HG03039 (cell line): ENCODE data around the gene SHD.

Experiments
- ATAC-seq: cut with Tn5 transposase; IDR thresholded peaks from one replicate; pipeline ENCODE4 v1.9.1; 2021; ENCODE audit warnings: mild to moderate bottlenecking, moderate library complexity; ENCODE audit not compliant: unreplicated experiment

The SHD gene

DNA sequence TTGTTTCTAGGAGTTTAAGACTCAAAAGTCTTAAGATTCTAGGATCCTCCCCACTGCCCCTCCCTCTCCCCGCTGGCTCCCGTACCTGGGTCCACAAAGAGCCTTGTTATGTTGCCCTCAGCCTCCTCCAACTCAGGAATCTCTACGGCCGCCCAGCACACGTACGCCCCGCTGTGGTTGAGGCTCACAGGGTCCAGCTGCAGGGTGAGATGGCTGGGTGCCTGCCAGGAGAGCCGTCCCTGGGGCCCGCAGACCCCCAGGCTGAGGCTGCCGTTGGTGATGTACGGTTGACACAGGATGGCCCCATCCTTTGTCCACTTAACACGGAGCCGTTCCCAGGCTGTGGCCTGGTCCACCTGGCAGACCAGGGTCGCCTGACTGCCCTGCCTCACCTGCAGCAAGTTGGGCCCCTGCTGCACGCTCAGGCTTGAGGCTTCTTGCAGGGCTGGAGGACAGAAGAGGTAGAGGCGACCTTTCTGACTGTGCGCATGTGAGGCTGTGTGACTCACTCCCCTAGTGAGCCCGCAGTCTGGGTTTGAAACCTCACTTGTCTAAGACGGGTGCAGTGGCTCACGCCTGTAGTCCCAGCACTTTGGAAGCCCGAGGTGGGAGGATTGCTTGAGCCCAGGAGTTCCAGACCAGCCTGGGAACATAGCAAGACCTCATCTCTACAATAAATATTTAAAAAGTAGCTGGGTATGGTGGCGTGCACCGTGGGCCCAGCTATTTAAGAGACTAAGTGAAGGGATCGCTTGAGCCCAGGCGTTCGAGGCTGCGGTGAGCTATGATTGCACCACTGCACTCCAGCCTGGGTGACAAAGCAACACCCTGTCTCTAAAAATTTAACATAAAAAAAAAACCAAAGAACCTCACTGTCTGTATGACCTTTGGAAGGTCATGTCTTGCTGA is 19.1 kb downstream of the SHD start:
- no peak for ATAC-seq

DNA sequence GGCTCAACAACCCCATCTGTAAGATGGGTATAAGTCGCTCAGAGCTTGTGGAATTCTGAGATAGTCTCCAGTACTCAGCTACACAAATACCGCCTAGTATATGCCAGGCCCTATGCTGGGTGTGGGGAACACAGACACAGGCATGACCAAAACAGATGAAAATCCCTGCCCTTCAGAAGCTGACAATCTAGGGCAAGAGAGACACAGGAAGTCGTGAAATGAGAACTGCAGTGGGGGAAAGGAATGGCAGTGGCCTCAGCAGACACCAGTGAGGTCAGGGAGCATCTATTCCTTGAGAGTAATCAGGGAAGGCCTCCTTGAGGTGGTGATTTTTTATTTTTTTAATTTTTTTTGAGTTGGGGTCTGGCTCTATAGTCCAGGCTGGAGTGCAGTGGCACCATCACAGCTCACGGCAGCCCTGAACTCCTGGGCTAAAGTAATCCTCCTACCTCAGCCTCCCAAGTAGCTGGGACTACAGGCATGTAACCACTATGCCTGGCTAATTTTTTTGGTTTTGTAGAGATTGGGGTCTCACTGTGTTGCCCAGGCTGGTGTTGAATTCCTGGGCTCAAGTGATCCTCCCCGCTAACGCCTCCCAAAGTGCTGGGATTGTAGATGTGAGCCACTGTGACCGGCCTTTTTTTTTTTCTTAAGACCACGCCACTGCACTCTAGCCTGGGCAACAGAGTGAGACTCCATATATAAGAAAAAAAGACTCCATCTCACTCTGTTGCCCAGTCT is 19.9 kb downstream of the SHD start:
- no peak for ATAC-seq

DNA sequence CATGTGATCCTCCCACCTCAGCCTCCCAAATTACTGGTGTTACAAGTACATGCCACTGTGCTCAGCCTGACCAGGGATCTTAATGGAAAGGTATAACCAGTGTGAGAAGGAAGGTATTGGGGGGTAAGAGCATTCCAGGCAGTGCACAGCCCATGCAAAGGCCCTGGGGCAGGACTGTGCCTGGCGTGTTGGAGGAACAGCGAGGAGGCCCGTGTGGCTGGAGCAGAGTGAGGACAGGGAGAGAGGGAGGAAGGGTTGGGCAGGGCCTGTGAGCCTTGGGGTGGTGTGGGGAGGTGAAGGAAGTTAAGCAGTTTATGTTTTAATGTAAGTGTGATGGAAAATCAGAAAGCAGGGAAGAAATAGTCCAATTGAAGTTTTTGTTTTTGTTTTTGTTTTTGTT is 21.5 kb downstream of the SHD start:
- no peak for ATAC-seq

DNA sequence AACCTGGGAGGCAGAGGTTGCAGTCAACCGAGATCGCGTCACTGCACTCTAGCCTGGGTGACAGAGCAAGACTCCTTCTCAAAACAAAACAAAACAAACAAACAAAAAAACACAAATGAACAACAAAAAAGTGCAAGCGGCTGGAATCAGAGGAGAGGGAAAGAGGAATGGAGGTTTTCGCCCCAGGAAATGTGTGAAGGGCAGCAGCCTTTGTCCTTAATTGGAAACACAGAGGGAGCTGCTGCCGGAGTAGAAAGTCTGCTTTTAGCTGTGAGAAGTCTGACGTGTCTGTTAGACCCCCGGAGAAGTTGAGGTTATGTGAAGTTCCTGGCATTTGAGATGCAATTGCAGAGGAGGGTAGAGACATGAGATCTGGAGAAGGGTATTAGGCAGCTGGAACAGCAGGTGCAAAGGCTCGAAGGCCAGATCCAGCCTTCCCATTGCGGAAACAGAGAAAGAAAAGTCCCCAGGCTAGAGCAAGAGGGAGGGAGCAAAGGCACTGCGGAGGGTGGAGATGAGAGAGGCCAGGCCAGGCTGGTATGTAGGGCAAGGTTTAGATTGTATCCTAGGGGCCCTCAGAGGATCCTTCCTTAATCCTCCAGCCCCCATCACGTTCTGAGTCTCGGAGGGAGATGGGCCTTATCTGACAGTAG is 22.6 kb downstream of the SHD start:
- no peak for ATAC-seq

DNA sequence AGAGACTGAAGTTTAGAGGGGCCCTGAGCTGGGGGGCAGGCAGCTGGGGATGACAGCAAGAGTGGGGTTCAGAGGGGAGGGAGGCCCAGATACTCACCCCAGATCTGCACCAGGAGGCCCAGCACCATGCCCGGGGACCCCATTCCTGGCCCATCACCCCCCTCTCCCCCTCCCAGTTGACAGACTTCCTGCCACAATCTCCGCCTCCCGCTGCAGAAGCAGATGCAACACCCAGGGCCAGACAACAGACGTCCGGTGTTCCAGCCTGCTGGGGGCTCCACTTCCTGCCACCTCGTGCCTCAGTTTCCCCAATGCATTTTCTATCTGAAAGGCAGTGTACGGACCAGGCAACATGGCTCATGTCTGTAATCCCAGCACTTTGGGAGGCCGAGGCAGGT is 23.2 kb downstream of the SHD start, which contains the start of gene TMIGD2:
TMIGD2 (minus strand) TSS at position 147 of the 398 bp plus-strand sequence; CDS start at position 143, 4 bp downstream.
- no peak for ATAC-seq

DNA sequence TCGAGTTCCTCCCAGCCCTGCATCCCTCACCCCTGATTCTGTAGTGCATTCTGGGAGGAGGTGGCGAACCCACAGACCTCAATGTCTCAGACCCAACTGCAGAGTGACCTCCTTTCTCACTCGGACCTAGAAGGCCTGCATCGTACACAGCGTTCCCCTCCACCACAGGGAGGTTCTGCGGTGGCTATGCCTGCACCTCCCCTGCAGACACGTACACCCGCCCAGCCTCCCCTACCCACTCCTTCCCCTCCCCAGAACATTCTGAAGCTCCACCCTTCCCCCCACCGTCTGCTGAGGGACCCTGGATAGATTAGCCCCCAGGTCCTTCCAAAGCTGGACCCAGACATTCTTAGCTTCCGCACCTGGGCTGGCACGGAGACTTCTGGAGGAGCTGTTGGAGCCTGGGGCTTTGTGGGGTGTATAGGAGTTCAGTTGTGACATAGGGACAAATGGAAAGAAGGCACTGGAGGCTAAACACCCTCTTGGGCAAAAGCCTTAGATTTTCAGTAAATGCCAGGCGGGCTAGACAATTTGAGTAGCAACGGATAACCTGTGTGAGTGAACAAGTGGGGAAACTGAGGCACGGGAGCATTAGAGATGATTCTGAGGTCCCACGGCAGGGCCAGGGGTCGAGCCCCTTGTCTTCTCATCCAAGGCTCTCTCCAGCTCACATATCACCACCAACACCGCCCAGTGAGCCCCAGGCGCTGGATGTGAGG is 24.9 kb downstream of the SHD start:
- no peak for ATAC-seq

DNA sequence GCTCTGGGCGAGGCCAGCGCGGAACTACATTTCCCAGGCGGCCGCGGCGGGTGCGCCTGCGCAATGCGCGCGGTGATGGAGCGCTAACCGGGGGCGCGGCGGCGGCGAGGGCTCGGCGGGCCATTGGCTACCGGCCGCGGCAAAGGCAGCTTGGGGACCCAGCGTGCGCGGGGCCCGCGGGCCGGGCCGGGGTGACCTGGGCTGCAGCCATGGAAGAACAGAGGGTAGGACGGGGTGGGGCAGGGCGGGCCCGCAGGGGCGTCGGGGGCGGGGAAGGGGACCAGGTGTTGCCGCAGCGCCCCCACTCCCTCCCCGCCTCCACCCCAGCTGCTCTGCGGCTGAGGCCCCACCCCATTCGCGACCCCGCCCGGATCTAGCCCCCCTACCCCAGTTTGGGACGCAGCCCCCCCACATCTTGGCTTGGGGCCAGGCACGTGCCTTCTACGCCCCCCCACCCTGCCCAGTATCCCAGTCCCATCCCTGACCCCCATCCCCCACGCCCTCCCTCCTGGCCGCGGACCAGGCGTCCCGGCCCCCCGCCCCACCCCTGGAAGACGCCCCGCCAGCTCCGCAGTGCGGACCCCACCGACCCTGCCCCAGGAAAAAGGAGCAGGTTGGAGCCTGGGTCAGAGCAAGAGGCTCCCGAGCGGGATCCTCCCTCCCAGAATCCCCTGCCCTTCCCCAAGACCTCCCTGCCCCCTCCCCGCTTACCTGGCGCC is 25.6 kb downstream of the SHD start, which contains the start of gene FSD1:
FSD1 (plus strand) TSS at position 61 of the 719 bp plus-strand sequence; CDS start at position 210, 149 bp downstream.
- no peak for ATAC-seq

DNA sequence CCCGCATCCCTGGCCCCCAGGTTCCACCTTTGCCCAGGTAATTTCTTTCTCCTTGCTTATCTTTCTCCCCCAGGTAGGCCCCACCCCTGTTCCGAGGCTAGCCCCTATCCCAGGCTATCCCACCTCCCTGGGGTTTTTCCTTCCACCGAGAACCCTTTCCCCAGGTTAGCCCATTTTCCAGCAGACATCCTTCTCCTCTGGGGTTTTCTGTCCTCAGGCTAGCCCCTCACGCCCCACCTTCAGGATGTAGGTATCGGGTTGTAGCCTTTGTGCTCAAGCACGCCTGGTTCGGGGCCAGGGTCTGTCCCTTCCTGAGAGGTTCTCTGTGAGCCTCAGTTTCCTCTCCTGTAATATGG is 26.2 kb downstream of the SHD start:
- no peak for ATAC-seq

DNA sequence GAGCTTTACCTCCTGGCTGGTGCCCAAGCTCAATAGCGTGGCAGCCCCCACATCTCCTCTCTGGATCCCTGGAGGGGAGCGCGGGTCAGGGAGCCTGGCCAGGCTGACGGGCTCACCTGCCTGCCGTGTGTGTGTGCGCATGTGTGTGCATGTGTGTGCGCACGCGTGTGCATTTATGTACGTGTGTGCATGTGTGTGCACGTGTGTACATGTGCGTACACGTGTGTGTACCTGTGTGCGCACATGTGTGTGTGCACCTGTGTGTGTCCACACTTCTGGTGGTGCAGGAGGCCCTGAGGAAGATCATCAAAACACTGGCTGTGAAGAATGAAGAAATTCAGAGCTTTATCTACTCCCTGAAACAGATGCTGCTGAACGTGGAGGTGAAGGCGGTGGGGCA is 26.6 kb downstream of the SHD start:
- ATAC-seq, result no peak

DNA sequence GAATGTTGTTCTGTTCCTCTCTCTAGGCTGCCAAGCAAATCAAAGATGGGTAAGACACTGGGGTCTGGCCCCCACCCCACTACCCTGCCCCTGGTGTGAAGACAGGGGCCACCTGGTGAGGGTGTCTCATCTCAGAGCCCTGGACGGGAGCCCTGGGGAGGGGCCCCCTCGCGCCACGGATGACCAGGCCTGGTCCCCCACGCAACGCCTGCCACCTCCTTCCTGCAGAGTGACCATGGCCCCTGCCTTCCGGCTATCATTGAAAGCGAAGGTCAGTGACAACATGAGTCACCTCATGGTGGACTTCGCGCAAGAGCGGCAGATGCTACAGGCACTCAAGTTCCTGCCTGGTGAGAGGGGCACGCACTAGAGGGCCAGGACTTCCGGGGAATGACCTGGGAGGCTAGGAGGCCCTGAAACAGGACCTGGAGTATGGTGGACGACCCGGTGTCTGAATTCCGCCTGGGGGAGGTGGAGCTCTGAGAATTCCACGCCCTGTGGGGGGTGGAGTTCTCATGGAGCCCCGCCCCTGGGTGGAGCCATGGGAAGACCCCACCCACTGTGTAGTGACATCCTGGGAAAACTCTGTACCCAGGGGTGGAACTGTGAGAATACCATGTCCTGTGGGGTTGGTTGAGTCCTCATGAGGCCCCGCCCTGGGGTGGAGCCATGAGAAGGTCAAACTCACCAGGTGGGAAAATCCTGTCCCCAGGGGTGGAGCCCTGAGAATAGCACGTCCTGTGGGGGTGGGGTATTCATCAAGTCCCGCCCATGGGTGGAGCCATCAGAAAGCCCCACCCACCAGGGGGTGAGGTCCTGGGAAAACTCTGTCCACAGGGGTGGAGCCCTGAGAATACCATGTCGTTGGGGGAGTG is 31.4 kb downstream of the SHD start:
- no peak for ATAC-seq

DNA sequence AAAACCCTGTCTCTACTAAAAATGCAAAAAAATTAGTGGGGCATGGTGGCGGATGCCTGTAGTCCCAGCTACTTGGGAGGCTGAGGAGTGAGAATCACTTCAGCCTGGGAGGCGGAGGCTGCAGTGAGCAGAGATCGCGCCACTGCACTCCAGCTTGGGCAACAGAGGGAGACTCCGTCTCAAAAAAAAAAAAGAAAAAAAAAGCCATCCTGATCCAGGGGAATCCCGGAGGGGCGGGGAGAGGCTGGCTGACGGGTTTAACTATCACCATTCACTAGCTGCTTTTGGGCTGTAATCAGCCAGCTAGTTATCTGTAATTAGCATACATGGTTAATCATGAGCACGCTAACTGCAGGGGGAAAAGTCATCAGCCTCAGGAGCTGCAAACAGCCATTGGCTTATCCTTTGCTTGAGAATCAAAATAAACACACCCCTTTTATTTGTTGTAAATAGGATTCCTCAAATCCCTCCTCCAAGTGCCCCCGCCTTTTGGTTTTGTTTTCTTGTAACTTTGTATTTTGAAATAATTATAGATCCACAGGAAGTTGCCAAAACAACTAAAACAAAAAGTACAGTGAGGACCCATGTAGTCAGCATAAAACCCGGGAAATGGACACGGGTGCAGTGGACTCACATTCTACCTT is 34.9 kb downstream of the SHD start:
- no peak for ATAC-seq

DNA sequence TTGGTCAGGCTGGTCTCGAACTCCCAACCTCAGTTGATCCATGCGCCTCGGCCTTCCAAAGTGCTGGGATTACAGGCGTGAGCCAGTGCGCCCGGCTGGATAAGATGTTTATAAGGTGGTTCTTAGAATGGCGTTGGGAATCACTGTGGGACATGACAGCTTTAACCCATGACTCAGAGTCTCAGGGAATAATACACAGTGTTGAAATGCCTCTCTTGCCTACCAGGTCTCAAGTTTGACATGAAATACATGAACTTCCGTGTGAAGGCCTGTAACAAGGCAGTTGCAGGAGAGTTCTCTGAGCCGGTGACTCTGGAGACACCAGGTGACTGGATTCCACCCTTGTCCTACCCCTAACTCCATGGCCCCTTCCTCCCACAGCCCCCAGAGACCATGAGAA is 37.9 kb downstream of the SHD start:
- ATAC-seq, result no peak

DNA sequence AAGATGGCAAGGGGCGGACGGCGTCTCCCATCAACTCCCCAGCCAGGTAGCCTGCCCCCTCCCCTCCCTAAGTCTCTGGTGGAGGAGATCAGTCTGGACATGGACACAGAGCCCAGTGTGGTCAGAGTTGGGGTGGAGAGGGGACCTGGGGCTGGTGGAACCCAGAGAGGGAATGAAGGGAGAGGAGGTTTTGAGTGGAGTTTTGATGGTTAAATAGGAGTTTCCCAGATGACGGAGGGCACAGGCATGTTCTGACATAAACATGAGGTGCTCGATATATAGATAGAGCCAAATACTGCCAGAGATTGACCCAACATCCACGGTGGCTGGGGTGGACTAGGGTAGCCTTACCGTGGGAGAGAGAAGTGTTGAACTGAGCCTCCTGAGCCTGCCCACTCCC is 39.4 kb downstream of the SHD start:
- ATAC-seq, result no peak

DNA sequence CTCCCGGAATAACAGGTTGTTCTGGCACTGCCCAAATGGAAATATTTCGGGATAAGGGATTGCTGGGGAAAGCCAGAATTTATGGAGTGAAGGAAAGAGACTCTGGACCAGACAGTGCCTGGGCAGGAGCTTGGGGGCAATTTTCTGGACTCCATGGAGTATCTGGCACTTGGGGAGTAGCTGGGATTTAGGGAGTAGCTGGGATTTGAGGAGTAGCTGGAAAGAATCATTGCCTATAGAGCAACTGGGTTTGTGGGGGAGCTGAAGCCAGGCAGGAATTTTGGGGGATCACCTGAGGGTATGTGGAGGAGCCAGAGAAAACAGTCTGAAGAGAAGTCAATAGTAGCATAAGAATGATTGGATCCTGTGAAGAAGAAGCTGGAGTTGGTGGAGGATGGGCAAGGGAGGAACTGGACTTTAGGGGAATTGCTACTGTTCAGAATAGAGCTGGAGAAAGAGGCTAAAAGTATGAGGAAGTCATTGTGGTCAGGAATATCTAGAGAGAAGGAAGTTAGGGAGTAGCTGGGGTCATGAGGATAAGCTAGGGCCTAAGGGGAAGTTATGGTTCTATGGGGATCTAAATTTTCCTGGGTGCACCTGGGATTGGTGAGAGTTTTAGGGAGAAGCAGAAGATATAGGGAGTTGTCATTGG is 40.1 kb downstream of the SHD start:
- no peak for ATAC-seq

DNA sequence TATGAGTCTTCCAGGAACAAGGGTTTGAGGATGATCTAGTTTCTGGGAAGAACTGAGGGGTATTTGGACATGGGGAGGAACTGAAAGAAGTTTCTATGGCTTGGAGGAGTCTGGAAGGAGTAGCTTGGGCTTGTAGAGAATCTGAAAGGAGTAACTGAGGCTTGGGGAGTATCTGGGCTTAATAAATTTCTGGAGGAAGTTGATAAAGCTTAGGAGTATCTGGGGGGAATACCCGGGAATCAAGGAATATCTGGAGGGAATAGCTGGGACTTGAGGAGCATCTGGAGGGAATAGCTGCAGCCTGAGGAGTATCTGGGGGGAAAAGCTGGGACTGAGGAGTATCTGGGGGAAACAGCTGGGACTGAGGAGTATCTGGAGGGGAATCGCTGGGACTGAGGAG is 41.4 kb downstream of the SHD start:
- ATAC-seq, result no peak

DNA sequence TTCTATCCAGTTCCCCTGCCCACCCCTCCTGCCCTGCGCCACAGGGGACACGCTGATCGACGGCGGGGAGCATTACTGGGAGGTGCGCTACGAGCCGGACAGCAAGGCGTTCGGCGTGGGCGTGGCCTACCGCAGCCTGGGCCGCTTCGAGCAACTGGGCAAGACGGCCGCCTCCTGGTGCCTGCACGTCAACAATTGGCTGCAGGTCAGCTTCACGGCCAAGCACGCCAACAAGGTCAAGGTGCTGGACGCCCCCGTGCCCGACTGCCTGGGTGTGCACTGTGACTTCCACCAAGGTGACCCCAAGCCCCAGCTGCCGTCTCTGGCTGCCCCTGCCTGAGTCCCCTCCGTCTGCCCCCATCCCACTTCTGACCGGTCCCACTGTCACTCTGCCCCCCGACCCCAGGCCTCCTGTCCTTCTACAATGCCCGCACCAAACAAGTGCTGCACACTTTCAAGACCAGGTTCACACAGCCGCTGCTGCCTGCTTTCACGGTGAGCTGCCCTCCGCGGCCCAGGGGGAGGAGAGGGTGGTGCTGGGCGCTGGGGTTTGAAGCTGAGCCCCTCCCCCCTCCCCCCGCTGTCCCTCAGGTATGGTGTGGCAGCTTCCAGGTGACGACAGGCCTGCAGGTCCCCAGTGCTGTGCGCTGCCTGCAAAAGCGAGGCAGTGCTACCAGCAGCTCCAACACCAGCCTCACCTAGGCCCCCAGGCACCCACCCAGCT is 44.0 kb downstream of the SHD start:
- no peak for ATAC-seq

DNA sequence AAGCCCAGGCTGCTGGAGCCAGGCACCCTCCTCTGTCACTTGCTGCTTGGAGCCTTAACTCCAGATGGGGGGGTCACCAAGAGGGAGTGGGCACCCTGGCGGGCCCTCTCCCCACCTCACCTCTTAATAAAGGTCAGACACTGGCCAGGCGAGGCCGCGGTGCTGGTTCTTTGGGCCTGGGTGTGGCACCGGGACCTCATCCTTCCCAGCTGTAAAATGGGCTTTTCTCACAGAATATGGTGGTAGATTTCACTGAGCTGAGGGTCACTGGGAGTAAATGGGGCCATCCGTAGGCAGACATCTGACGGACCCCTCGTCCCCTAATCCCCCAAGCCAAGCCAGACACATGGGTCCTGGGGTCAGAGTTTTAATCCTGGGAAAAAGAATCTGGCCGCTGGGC is 44.6 kb downstream of the SHD start:
- ATAC-seq, result no peak

DNA sequence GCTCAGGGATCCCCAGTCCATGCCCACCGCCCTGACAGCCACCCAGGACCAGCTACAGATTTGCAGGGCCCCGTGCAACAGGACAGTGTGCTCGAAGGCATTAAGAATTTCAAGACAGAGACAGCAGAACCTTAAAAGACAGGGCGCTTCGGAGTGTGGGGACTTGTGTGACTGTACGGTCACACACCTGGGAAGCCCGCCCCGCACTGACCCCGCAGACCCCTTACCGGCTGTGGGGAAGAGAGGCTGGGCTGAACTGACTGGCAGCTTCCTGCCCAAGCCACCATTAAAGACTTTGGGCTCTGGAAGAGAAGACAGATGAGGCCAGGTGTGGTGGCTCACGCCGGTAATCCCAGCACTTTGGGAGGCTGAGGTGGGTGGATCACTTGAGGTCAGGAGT is 45.2 kb downstream of the SHD start:
- no peak for ATAC-seq
